ENCODE results near the gene MAT2A. TPM values are rescaled to one million over a fixed set of nuclear protein-coding genes. Genes with fewer than 3 reads are reported as not detected.
A peak's percentile ranks its signal among the peaks of the same experiment; 100 is the strongest.

Gene MAT2A
- total and polyA plus RNA-seq, 2 experiments from 2014 or later: 202 to 379 TPM

DNA sequence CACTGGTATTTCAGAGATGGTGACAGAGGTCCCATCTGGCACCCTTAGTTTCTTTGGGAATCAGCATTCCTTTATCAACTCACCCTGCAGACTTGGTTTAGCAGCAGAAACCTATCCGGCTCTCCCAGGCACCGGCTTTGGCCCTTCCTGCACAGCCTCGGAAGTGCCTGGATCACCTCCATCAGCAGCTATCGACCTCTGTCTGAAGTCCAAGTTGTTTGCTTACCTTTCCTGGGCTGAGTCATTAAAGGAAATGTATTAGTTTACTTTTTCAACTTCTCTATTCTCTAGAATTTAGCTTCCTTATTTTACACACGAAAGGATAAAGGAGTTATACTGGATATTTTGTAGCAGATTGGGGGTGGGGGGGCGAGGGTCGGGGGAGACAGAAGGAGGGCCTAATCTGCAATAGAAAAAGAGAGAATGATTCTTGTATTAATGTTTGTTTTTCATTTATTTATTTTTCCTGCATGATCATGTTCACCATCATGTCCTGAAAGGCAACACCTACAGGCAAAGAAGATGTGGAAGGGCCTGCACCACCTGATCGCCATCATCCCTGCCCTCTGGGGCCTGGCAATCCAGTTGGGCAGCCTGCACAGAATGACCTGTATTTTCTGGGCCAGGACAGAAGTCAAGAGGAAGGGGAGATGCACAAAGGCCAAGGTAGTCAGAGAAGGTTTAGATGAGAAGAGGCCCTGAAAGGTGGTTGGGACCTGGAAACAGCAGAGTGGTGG, 22.1 kb upstream of the MAT2A start:
- H3K9me2 ChIP-seq (replicated peaks; ENCODE audit: insufficient read depth): no peaks in the 10 kb centered on the region
- H3K4me1 ChIP-seq (ENCODE audit: insufficient read depth): peaks cover 7% of the 10 kb centered on the region
- no peaks in the 10 kb centered on the region for H3K27me3 ChIP-seq
- peak overlapping the region; percentile 90 for H3K27ac ChIP-seq
- no peaks in the 10 kb centered on the region for H3K36me3 ChIP-seq (replicated peaks; ENCODE audit: insufficient read depth, low read depth)
- H3K79me2 ChIP-seq: no peaks in the 10 kb centered on the region
- 66% methylated on average over 8 of the region's 8 CpGs for WGBS (ENCODE audit: low lambda C conversion rate, missing lambda C conversion rate)
- TF ChIP-seq EZH2 (IDR thresholded peaks at IDR 0.05; ENCODE audit: borderline replicate concordance) (no peak), EZH2phosphoT487 (IDR thresholded peaks at IDR 0.05; ENCODE audit: low read depth, severe bottlenecking, unreplicated experiment) (no peak)
- TF ChIP-seq, protein P1, sequence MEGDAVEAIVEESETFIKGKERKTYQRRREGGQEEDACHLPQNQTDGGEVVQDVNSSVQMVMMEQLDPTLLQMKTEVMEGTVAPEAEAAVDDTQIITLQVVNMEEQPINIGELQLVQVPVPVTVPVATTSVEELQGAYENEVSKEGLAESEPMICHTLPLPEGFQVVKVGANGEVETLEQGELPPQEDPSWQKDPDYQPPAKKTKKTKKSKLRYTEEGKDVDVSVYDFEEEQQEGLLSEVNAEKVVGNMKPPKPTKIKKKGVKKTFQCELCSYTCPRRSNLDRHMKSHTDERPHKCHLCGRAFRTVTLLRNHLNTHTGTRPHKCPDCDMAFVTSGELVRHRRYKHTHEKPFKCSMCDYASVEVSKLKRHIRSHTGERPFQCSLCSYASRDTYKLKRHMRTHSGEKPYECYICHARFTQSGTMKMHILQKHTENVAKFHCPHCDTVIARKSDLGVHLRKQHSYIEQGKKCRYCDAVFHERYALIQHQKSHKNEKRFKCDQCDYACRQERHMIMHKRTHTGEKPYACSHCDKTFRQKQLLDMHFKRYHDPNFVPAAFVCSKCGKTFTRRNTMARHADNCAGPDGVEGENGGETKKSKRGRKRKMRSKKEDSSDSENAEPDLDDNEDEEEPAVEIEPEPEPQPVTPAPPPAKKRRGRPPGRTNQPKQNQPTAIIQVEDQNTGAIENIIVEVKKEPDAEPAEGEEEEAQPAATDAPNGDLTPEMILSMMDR (IDR thresholded peaks at IDR 0.05; ENCODE audit: poor library complexity): no peak
- H3K4me3 ChIP-seq: no peak overlapping the region
- H3K4me2 ChIP-seq: no peak overlapping the region
- H2AFZ ChIP-seq: no peak overlapping the region
- no peaks in the 10 kb centered on the region for H4K20me1 ChIP-seq (ENCODE audit: insufficient read depth, poor library complexity, severe bottlenecking)
- no peaks in the 10 kb centered on the region for H3K9me3 ChIP-seq (ENCODE audit: low read depth)
- DNase-seq (ENCODE audit: low spot score): peak; percentile 58

DNA sequence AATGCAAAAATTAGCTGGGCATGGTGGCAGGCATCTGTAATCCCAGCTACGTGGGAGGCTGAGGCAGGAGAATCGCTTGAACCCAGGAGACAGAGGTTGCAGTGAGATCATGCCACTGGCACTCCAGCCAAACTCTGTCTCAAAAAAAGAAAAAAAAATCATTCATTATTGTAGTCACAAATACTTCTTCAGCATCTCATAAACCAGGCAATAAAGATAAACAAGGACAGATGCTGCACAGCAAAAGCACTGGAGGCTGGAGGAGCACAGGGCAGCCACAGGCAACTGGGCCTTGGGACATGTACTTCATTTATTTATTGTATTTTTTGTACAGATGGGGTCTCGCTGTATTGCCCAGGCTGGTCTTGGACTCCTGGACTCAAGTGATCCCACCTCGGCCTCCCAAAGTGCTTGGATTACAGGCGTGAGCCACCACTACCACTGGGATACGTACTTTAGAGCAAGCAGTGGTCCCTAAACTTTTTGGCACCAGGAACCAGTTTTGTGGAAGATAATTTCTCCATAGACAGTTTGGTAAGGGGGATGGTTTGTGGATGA, 16.8 kb upstream of the MAT2A start:
- whole genome bisulfite sequencing (ENCODE audit: low lambda C conversion rate, missing lambda C conversion rate): 82% methylated on average over 6 of the region's 6 CpGs
- no peak for DNase-seq (ENCODE audit: low spot score)
- TF ChIP-seq, protein P1 (IDR thresholded peaks at IDR 0.05; ENCODE audit: poor library complexity): no peak
- TF ChIP-seq EZH2 (IDR thresholded peaks at IDR 0.05; ENCODE audit: borderline replicate concordance) (no peak), EZH2phosphoT487 (IDR thresholded peaks at IDR 0.05; ENCODE audit: low read depth, severe bottlenecking, unreplicated experiment) (no peak)
- Histone ChIP-seq H3K36me3 (replicated peaks; ENCODE audit: insufficient read depth, low read depth) (no peaks in the 10 kb centered on the region), H3K4me3 (no peak overlapping the region), H3K27ac (no peak overlapping the region), H3K27me3 (no peaks in the 10 kb centered on the region), H2AFZ (no peak overlapping the region), H4K20me1 (ENCODE audit: insufficient read depth, poor library complexity, severe bottlenecking) (no peaks in the 10 kb centered on the region), H3K4me1 (ENCODE audit: insufficient read depth) (peaks cover 26% of the 10 kb centered on the region), H3K9me2 (replicated peaks; ENCODE audit: insufficient read depth) (no peaks in the 10 kb centered on the region), H3K4me2 (no peak overlapping the region), H3K9me3 (ENCODE audit: low read depth) (no peaks in the 10 kb centered on the region), H3K79me2 (no peaks in the 10 kb centered on the region)

DNA sequence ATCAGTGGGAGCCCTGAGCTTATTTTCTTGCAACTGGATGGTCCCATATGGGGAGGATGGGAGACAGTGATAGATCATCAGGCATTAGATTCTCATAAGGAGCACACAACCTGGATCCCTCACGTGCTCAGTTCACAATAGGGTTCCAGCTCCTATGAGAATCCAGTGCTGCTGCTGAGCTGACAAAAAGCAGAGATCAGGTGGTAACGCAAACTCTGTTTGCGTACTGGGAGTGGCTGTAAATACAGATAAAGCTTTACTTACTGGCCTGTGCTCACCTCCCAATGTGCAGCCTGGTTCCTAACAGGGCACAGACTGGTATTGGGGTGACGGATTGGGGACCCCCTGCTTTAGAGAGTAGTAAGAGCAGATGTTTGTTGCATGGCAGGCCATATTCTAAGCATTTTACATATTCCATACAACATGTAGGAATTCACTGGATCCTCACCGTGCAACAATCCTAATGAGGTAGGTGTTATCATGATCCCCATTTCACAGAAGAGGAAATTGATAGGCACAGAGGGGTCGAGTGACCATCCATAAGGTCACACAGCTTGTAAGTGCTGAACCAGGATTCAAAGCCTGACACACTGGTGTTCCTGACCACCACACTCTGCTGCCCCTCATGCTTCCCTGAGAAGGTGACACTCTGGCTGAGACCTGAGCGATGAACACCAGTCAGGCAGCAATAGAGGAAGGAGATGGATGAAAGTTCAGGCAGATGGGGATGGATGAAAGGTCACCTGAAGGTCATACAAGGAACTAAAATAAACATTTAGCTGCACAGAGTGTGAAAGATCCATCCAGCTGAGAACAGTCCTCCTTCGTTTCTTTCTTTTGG, 15.7 kb upstream of the MAT2A start:
- Histone ChIP-seq H3K4me2 (peak overlapping the region; percentile 12), H3K27ac (peak overlapping the region; percentile 65), H3K36me3 (replicated peaks; ENCODE audit: insufficient read depth, low read depth) (no peaks in the 10 kb centered on the region), H3K9me3 (ENCODE audit: low read depth) (no peaks in the 10 kb centered on the region), H3K27me3 (no peaks in the 10 kb centered on the region), H4K20me1 (ENCODE audit: insufficient read depth, poor library complexity, severe bottlenecking) (no peaks in the 10 kb centered on the region), H3K79me2 (no peaks in the 10 kb centered on the region), H3K4me1 (ENCODE audit: insufficient read depth) (peaks cover 24% of the 10 kb centered on the region), H3K4me3 (no peak overlapping the region), H2AFZ (no peak overlapping the region), H3K9me2 (replicated peaks; ENCODE audit: insufficient read depth) (no peaks in the 10 kb centered on the region)
- 72% methylated on average over 8 of the region's 8 CpGs for WGBS (ENCODE audit: low lambda C conversion rate, missing lambda C conversion rate)
- TF ChIP-seq EZH2 (IDR thresholded peaks at IDR 0.05; ENCODE audit: borderline replicate concordance): no peak
- TF ChIP-seq, protein P1 (IDR thresholded peaks at IDR 0.05; ENCODE audit: poor library complexity): no peak
- no peak for TF ChIP-seq EZH2phosphoT487 (IDR thresholded peaks at IDR 0.05; ENCODE audit: low read depth, severe bottlenecking, unreplicated experiment)
- no peak for DNase-seq (ENCODE audit: low spot score)
